ENCODE data around the gene CSMD2. TPM values are rescaled to one million over a fixed set of nuclear protein-coding genes. Genes with fewer than 3 reads are reported as not detected.

Gene CSMD2
- total and polyA plus RNA-seq, 2 of the 8 experiments (the other 6 are each of a cell fraction or from before 2014, with no cell fraction given) = 7.0 to 14.7 TPM

DNA sequence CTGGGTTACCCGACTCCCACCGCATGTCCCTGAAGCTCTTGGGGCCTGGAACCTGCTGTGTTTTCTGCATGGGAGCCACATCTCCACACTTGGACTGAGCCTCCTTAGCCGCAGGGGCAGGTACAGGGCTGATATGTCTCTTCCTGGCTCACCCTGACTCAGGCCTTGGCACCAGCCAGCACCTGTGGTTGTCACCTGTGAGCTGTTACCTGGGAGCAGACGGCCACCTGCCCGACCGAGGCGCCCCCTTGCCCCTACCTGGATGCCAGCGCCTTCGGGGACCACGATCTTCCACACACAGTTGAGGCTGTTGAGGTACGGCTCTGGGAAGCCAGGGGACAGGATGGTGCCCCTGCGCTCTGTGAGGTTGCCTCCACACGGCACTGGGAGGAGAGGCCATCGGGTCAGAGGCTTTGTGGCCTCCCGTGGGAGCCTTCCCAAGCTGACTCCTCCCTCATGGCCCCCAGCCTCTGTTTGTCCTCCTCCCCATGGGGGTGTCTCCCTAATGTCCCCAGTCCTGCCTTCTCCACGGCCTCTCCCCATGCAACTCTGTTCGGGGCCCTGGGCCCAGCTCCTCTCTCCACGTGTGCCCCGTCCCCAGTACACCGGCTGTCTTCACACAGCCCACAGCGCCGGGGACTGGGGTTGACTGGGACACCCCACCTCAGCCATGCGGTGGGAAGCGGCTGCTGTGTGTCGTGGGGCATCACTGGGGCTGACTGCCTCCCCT is 540.6 kb downstream of the CSMD2 start:
- 94% methylated on average over 25 of the region's 25 CpGs; no CpG with 5 or more reads in 1 of the 2 experiments for WGBS, 2 experiments (ENCODE audit: extremely low coverage in 1 of 2, insufficient coverage in 1 of 2, insufficient read length in 1 of 2, insufficient replicate concordance in 2 of 2, low coverage in 1 of 2, low lambda C conversion rate in 2 of 2, missing lambda C conversion rate in 1 of 2)
- no peaks in the 10 kb centered on the region for H3K79me2 ChIP-seq (ENCODE audit: control insufficient read depth in 1 of 2, insufficient read depth in 2 of 2, low read length in 2 of 2)
- no peak overlapping the region for H2BK120ac ChIP-seq (replicated peaks; ENCODE audit: low read depth, low read length)
- H2BK5ac ChIP-seq (ENCODE audit: low read depth, low read length) = no peak overlapping the region
- H3K79me1 ChIP-seq (ENCODE audit: low read depth, low read length) = no peaks in the 10 kb centered on the region
- H2AK5ac ChIP-seq (ENCODE audit: low read depth, low read length) = no peak overlapping the region
- peaks cover 0 to 5% (median 0%) of the 10 kb centered on the region in 4 experiments; a peak in 3 of 8 replicates for H3K36me3 ChIP-seq (ENCODE audit: control insufficient read depth in 2 of 4, insufficient read depth in 4 of 4, low read length in 3 of 4)
- H3K56ac ChIP-seq (replicated peaks; ENCODE audit: insufficient read length, low read depth, low read length) = no peak overlapping the region
- FAIRE-seq (no peak), DNase-seq (ENCODE audit: low read depth in 1 of 2, low spot score in 2 of 2) (no peak)
- H3K9me3 ChIP-seq (ENCODE audit: insufficient read depth in 2 of 2, low read depth in 1 of 2, low read length in 1 of 2) = no peaks in the 10 kb centered on the region
- H2AFZ ChIP-seq (ENCODE audit: low read length) = no peak overlapping the region
- H2BK12ac ChIP-seq (ENCODE audit: low read depth, low read length) = no peak overlapping the region
- no peak overlapping the region for H2BK15ac ChIP-seq (ENCODE audit: low read length)
- H4K91ac ChIP-seq (replicated peaks; ENCODE audit: insufficient read length, low read length) = no peak overlapping the region
- CTCF ChIA-PET (ENCODE audit: partially characterized antibody) = interaction anchor here (0.5 to 5.9 kb wide), 11 partner anchors 10 to 260 kb away, joined by 3 to 45 read pairs (median 4); no protein-coding TSS in a partner anchor
- no peaks in the 10 kb centered on the region for H4K20me1 ChIP-seq (replicated peaks in 1 of 2; ENCODE audit: control insufficient read depth in 1 of 2, insufficient read depth in 2 of 2, low read length in 2 of 2)
- H3K4me2 ChIP-seq (ENCODE audit: insufficient read depth in 1 of 2, low read depth in 2 of 2, low read length in 2 of 2) = no peak overlapping the region
- no peak overlapping the region for H3K14ac ChIP-seq (ENCODE audit: insufficient read length)
- POLR2A ChIA-PET (ENCODE audit: partially characterized antibody) = interaction anchor here (1.4 kb wide), 1 partner anchor 10 kb away, joined by 4 read pairs; no protein-coding TSS in a partner anchor
- no peak overlapping the region for H3K18ac ChIP-seq (ENCODE audit: extremely low read depth, low read length)
- no peak overlapping the region; a peak in 1 of 7 replicates for H3K9ac ChIP-seq (replicated peaks in 1 of 4; ENCODE audit: extremely low read depth in 1 of 4, low read depth in 3 of 4, low read length in 3 of 4)
- no peak overlapping the region for H3K23ac ChIP-seq (ENCODE audit: insufficient read length)
- H4K8ac ChIP-seq (ENCODE audit: extremely low read depth, insufficient read depth, low read length) = no peak overlapping the region; the same call in 1 of the 2 replicates
- H3K23me2 ChIP-seq (ENCODE audit: low read depth, low read length) = no peaks in the 10 kb centered on the region; the same call in 1 of the 2 replicates
- TF ChIP-seq SP1 (IDR thresholded peaks at IDR 0.05; ENCODE audit: low read depth, low read length) = no peak
- TF ChIP-seq SIN3A (conservative IDR thresholded peaks at IDR 0.05 in 1 of 2, IDR thresholded peaks at IDR 0.05 in 1 of 2; ENCODE audit: low read depth in 1 of 2, low read length in 2 of 2) = no peak
- no peak for TF ChIP-seq CHD1 (IDR thresholded peaks at IDR 0.05; ENCODE audit: low read depth, low read length)
- TF ChIP-seq, protein P1, sequence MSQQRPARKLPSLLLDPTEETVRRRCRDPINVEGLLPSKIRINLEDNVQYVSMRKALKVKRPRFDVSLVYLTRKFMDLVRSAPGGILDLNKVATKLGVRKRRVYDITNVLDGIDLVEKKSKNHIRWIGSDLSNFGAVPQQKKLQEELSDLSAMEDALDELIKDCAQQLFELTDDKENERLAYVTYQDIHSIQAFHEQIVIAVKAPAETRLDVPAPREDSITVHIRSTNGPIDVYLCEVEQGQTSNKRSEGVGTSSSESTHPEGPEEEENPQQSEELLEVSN (IDR thresholded peaks at IDR 0.05) = no peak
- no peak for TF ChIP-seq BCL11A (IDR thresholded peaks at IDR 0.05; ENCODE audit: low read depth in 2 of 2, low read length in 2 of 2)
- no peaks in the 10 kb centered on the region for H3K4me1 ChIP-seq (replicated peaks in 1 of 4; ENCODE audit: control insufficient read depth in 3 of 4, insufficient read depth in 4 of 4, low read length in 3 of 4)
- no peak overlapping the region for H3K27ac ChIP-seq (ENCODE audit: low read depth, low read length)
- no peaks in the 10 kb centered on the region; a peak in 1 of 7 replicates for H3K27me3 ChIP-seq (replicated peaks in 1 of 4; ENCODE audit: control insufficient read depth in 3 of 4, extremely low read depth in 1 of 4, insufficient read depth in 3 of 4, low read length in 3 of 4)
- H3K4me3 ChIP-seq (ENCODE audit: extremely low read depth in 1 of 4, insufficient read depth in 2 of 4, low read depth in 3 of 4, low read length in 4 of 4) = no peak overlapping the region
- H2BK20ac ChIP-seq (ENCODE audit: low read length) = no peak overlapping the region
- H4K5ac ChIP-seq (ENCODE audit: insufficient read length, low read depth, low read length) = no peak overlapping the region
- H3K4ac ChIP-seq (replicated peaks; ENCODE audit: insufficient read length, low read depth, low read length) = no peak overlapping the region
